Endothelial cell of umbilical vein (primary cell): ENCODE results near the gene HSPA14. TPM values are rescaled to one million over a fixed set of nuclear protein-coding genes. Genes with fewer than 3 reads are reported as not detected.

Source experiments
- BruUV-seq: library from RNA; stranded (reverse); fragments of 400-500 nt; replicated peaks from 2 replicates; lab custom pipeline; 2021; lab: Mats Ljungman, UMichigan
- CTCF ChIA-PET: fragments of 300-600, 350-600 bp; sonication (Branson Sonifier 250); formaldehyde crosslinking; loops from one replicate; lab custom pipeline; 2021; ENCODE audit warnings: antibody characterized with exemption, inconsistent platforms; lab: Charles Lee
- POLR2A ChIA-PET: fragments of 300-600, 350-600 bp; sonication (Branson Sonifier 250); formaldehyde crosslinking; loops from one replicate; lab custom pipeline; 2021; ENCODE audit warnings: antibody characterized with exemption, inconsistent platforms; lab: Charles Lee
- DNase-seq: peaks from one replicate; pipeline ENCODE4 v3.0.0-alpha.2; 2011; ENCODE audit warnings: low read depth, low spot score
- FAIRE-seq: peaks from 2 replicates; lab custom pipeline; 2011; peaks lifted over from hg19 to GRCh38; lab: Jason Lieb, UNC
- H2AFZ ChIP-seq: 2 replicates; pipeline ENCODE4 v1.6.0; 2012; ENCODE audit warnings: low read depth, low read length, control low read depth, inconsistent platforms
- H3K27ac ChIP-seq: 2 replicates; pipeline ENCODE4 v1.5.1; 2011; ENCODE audit warnings: low read depth, mild to moderate bottlenecking, control low read depth, low read length, moderate library complexity; ENCODE audit not compliant: insufficient read depth
- H3K27me3 ChIP-seq, 2 experiments: 2 replicates each; pipeline versions ENCODE4 v1.6.0 to v1.6.1; 2011; ENCODE audit warnings: low read length in 2 of 2, mixed read lengths in 1 of 2; ENCODE audit not compliant: control insufficient read depth in 2 of 2, insufficient read depth in 2 of 2
- H3K36me3 ChIP-seq, 2 experiments: 2 replicates in 1 of 2; 3 replicates in 1 of 2; pipeline ENCODE4 v1.5.1; 2011; ENCODE audit warnings: low read length in 2 of 2, mild to moderate bottlenecking in 1 of 2, moderate library complexity in 1 of 2; ENCODE audit not compliant: control insufficient read depth in 2 of 2, insufficient read depth in 2 of 2; ENCODE audit errors: extremely low read depth in 1 of 2
- H3K4me1 ChIP-seq: 3 replicates; pipeline ENCODE4 v1.5.1; 2011; ENCODE audit warnings: mild to moderate bottlenecking, low read length; ENCODE audit not compliant: control insufficient read depth, insufficient read depth; ENCODE audit errors: extremely low read depth
- H3K4me2 ChIP-seq: 2 replicates; pipeline ENCODE4 v1.6.1; 2011; ENCODE audit warnings: low read length, control low read depth, mixed read lengths; ENCODE audit not compliant: insufficient read depth
- H3K4me3 ChIP-seq, 3 experiments: fragments of 200-600 bp in 1 of 3; sonication (generic), shearing (Covaris generic) in 1 of 3; replicated peaks in 1 of 3; 2 replicates each; pipeline ENCODE4 v1.5.1; 2011 to 2016; ENCODE audit warnings: control low read depth in 3 of 3, low read length in 3 of 3, mild to moderate bottlenecking in 2 of 3, inconsistent platforms in 1 of 3, low read depth in 1 of 3, moderate library complexity in 1 of 3; ENCODE audit not compliant: insufficient read depth in 1 of 3
- H3K79me2 ChIP-seq: 2 replicates; pipeline ENCODE4 v1.6.0; 2012; ENCODE audit warnings: low read length, inconsistent platforms; ENCODE audit not compliant: control insufficient read depth, insufficient read depth
- H3K9ac ChIP-seq: replicated peaks from 2 replicates; pipeline ENCODE3; 2011; ENCODE audit warnings: low read length, control low read depth; ENCODE audit not compliant: insufficient read depth; ENCODE audit errors: extremely low read depth
- H3K9me1 ChIP-seq: replicated peaks from 3 replicates; pipeline ENCODE4 v1.6.0; 2011; ENCODE audit warnings: mild to moderate bottlenecking, low read length; ENCODE audit not compliant: control insufficient read depth, insufficient read depth; ENCODE audit errors: extremely low read depth
- H3K9me3 ChIP-seq: replicated peaks from 2 replicates; pipeline ENCODE4 v1.5.1; 2012; ENCODE audit warnings: low read length, inconsistent platforms; ENCODE audit not compliant: control insufficient read depth, insufficient read depth
- H4K20me1 ChIP-seq: replicated peaks from 2 replicates; pipeline ENCODE3; 2011; ENCODE audit warnings: mild to moderate bottlenecking, low read length; ENCODE audit not compliant: control insufficient read depth, insufficient read depth; ENCODE audit errors: extremely low read depth
- CTCF ChIP-seq, 2 donors: IDR thresholded peaks; 1 replicate in 1 of 2; 2 replicates in 1 of 2; pipeline ENCODE4 v1.5.1; 2011; ENCODE audit warnings: low read length in 2 of 2, mild to moderate bottlenecking in 2 of 2, moderate library complexity in 2 of 2, control low read depth in 1 of 2, inconsistent platforms in 1 of 2, low read depth in 1 of 2; ENCODE audit not compliant: insufficient read depth in 1 of 2; ENCODE audit errors: extremely low read depth in 1 of 2
- EZH2 ChIP-seq: IDR thresholded peaks from 2 replicates; pipeline ENCODE4 v1.6.1; 2012; ENCODE audit warnings: borderline replicate concordance, low read depth, mild to moderate bottlenecking, moderate library complexity, low read length, inconsistent platforms; ENCODE audit not compliant: severe bottlenecking
- FOS ChIP-seq: IDR thresholded peaks from 2 replicates; pipeline ENCODE4 v1.6.1; 2011; ENCODE audit warnings: mild to moderate bottlenecking, low read length, moderate library complexity, borderline replicate concordance; ENCODE audit not compliant: insufficient read depth
- GATA2 ChIP-seq: IDR thresholded peaks from 2 replicates; pipeline ENCODE4 v1.7.0; 2011; ENCODE audit warnings: low read depth, mild to moderate bottlenecking, moderate library complexity, mixed read lengths, low read length; ENCODE audit not compliant: insufficient read length, insufficient read depth
- JUN ChIP-seq: IDR thresholded peaks from 2 replicates; pipeline ENCODE4 v1.6.1; 2011; ENCODE audit warnings: borderline replicate concordance, low read depth; ENCODE audit not compliant: insufficient read length, insufficient read depth
- MAX ChIP-seq: IDR thresholded peaks from 2 replicates; pipeline ENCODE4 v1.6.1; 2011; ENCODE audit not compliant: insufficient read depth, insufficient read length
- MYC ChIP-seq: IDR thresholded peaks from one replicate; pipeline ENCODE4 v1.6.1; 2011; ENCODE audit warnings: mild to moderate bottlenecking, low read depth, low read length
- POLR2A ChIP-seq: IDR thresholded peaks from 2 replicates; pipeline ENCODE4 v1.6.1; 2012; ENCODE audit warnings: low read depth, mild to moderate bottlenecking, control low read depth, low read length
- POLR2AphosphoS5 ChIP-seq: IDR thresholded peaks from 2 replicates; pipeline ENCODE4 v1.6.1; 2012; ENCODE audit warnings: low read depth, mild to moderate bottlenecking, control low read depth, low read length, moderate library complexity; ENCODE audit not compliant: insufficient read depth
- dilution Hi-C: fragments of 300-500 bp; cut with MboI; formaldehyde crosslinking; loops from one replicate; pipeline ENCODE4 v1.15.0; 2019; ENCODE audit warnings: low sequenced_read_pairs; ENCODE audit not compliant: extremely low pct_ligation_motif_present
- intact Hi-C: fragments of 100-400 bp; cut with micrococcal nuclease; formaldehyde crosslinking; loops from one replicate; pipeline ENCODE4 v1.10.0; 2022
- polyA plus RNA-seq, 4 experiments: library from polyadenylated mRNA; depleted of rRNA in 3 of 4; stranded (reverse) in 3 of 4; unstranded in 1 of 4; fragments of >200 nt; gene quantifications; 2 replicates each; pipeline versions ENCODE4 v1.2.1 to v1.2.3, GENCODE V29; 2011 to 2012; ENCODE audit warnings: missing spikeins in 1 of 4
- total RNA-seq: library from RNA; stranded (reverse); gene quantifications from 2 replicates; pipeline ENCODE4 v1.2.3, GENCODE V29; 2021

Gene HSPA14
- total and polyA plus RNA-seq, 2 donors (not counting 3 experiments of a cell fraction or from before 2014, with no cell fraction given), result 7.6 to 15.7 TPM

GRCh38 chr10:14880229-14880628, 42.1 kb downstream of the HSPA14 start:
- H3K4me1 ChIP-seq, result peaks cover 20% of the 10 kb centered on the region
- no peaks in the 10 kb centered on the region for H4K20me1 ChIP-seq
- peak overlapping the region; percentile 93 for H3K4me2 ChIP-seq
- no peaks in the 10 kb centered on the region for H3K27me3 ChIP-seq
- dilution Hi-C loops (no loop called here), intact Hi-C loops (no loop called here)
- ChIA-PET CTCF (interaction anchor here (1.8 kb wide), 1 partner anchor 10 kb away, joined by 5 read pairs; no protein-coding TSS in a partner anchor), POLR2A (no interaction called here)
- TF ChIP-seq MYC, result no peak
- H3K36me3 ChIP-seq, result peaks cover 0 to 2% of the 10 kb centered on the region in 2 experiments
- no peak overlapping the region for H3K9ac ChIP-seq
- H2AFZ ChIP-seq, result no peak overlapping the region
- peaks cover 71% of the 10 kb centered on the region for H3K79me2 ChIP-seq
- TSS peak; percentile 31 for BruUV-seq
- no peak overlapping the region for H3K27ac ChIP-seq
- H3K4me3 ChIP-seq, result peak overlapping the region; percentile 88 to 97 (median 90)
- FAIRE-seq (no peak), DNase-seq (peak; percentile 12)
- no peaks in the 10 kb centered on the region for H3K9me3 ChIP-seq
- no peaks in the 10 kb centered on the region for H3K9me1 ChIP-seq

GRCh38 chr10:14884082-14884481, 46.0 kb downstream of the HSPA14 start:
- no peak overlapping the region for H3K9ac ChIP-seq
- no TSS peak for BruUV-seq
- no peak for DNase-seq
- dilution Hi-C loops, result no loop called here
- peaks cover 0 to 5% of the 10 kb centered on the region in 2 experiments for H3K36me3 ChIP-seq
- ChIA-PET POLR2A (no interaction called here), CTCF (no interaction called here)
- no peak overlapping the region for H3K4me3 ChIP-seq
- no peaks in the 10 kb centered on the region for H3K9me1 ChIP-seq
- peaks cover 3% of the 10 kb centered on the region for H4K20me1 ChIP-seq
- intact Hi-C loops, result no loop called here
- H2AFZ ChIP-seq, result no peak overlapping the region
- H3K4me1 ChIP-seq, result peaks cover 12% of the 10 kb centered on the region
- FAIRE-seq, result no peak
- H3K79me2 ChIP-seq, result peaks cover 88% of the 10 kb centered on the region
- TF ChIP-seq MYC (no peak), FOS (no peak), MAX (no peak), POLR2AphosphoS5 (no peak), CTCF (IDR thresholded peaks at IDR 0.05; ENCODE audit: extremely low read depth in 1 of 2, insufficient read depth in 1 of 2, low read depth in 1 of 2, low read length in 2 of 2) (no peak), GATA2 (no peak), EZH2 (no peak), JUN (no peak), POLR2A (no peak)
- no peaks in the 10 kb centered on the region for H3K9me3 ChIP-seq
- H3K27ac ChIP-seq, result no peak overlapping the region
- no peaks in the 10 kb centered on the region for H3K27me3 ChIP-seq
- no peak overlapping the region for H3K4me2 ChIP-seq
